Neuronal stem cell (in vitro differentiated cells): Measurements from ENCODE around the gene RASGRF1.

Experiments used
- DNase-seq: peaks from one replicate; pipeline ENCODE4 v3.0.0-alpha.2; 2013; ENCODE audit warnings: low spot score
- H2AFZ ChIP-seq: one replicate; pipeline ENCODE4 v1.6.1; 2013; ENCODE audit warnings: mild to moderate bottlenecking, low read length, inconsistent platforms
- H2AK5ac ChIP-seq: 2 replicates; pipeline ENCODE4 v1.6.1; 2013; ENCODE audit warnings: low read depth, mild to moderate bottlenecking, inconsistent platforms, low read length, moderate library complexity, mixed read lengths
- H2BK120ac ChIP-seq: 2 replicates; pipeline ENCODE4 v1.6.1; 2013; ENCODE audit warnings: low read depth, mild to moderate bottlenecking, inconsistent platforms, low read length, moderate library complexity, mixed read lengths
- H2BK12ac ChIP-seq: one replicate; pipeline ENCODE4 v1.6.1; 2013; ENCODE audit warnings: low read length, inconsistent platforms
- H2BK15ac ChIP-seq: 2 replicates; pipeline ENCODE4 v1.6.1; 2013; ENCODE audit warnings: mild to moderate bottlenecking, low read length, inconsistent platforms, mixed read lengths
- H2BK5ac ChIP-seq: one replicate; pipeline ENCODE4 v1.6.1; 2013; ENCODE audit warnings: inconsistent platforms, mild to moderate bottlenecking, low read length, moderate library complexity
- H3K14ac ChIP-seq: one replicate; pipeline ENCODE4 v1.6.1; 2013; ENCODE audit warnings: low read length, inconsistent platforms
- H3K18ac ChIP-seq: 2 replicates; pipeline ENCODE4 v1.6.1; 2013; ENCODE audit warnings: low read length, inconsistent platforms
- H3K23ac ChIP-seq: 2 replicates; pipeline ENCODE4 v1.6.1; 2013; ENCODE audit warnings: low read depth, mild to moderate bottlenecking, mixed read lengths, low read length, inconsistent platforms; ENCODE audit not compliant: poor library complexity
- H3K27ac ChIP-seq: replicated peaks from 3 replicates; pipeline ENCODE4 v1.5.1; 2013; ENCODE audit warnings: low read length, inconsistent platforms
- H3K27me3 ChIP-seq, 3 experiments: 2 replicates each; pipeline ENCODE4 v1.6.1; 2013; ENCODE audit warnings: low read length in 3 of 3, mild to moderate bottlenecking in 2 of 3, inconsistent platforms in 1 of 3, low read depth in 1 of 3, mixed read lengths in 1 of 3, moderate library complexity in 1 of 3; ENCODE audit not compliant: control insufficient read depth in 3 of 3, insufficient read depth in 3 of 3
- H3K36me3 ChIP-seq, 2 donors: replicated peaks in 1 of 2; 2 replicates each; pipeline ENCODE4 v1.6.1; 2013; ENCODE audit warnings: low read length in 2 of 2; ENCODE audit not compliant: control insufficient read depth in 2 of 2, insufficient read depth in 2 of 2
- H3K4ac ChIP-seq: 2 replicates; pipeline ENCODE4 v1.6.1; 2013; ENCODE audit warnings: inconsistent platforms, mild to moderate bottlenecking, low read length, moderate library complexity
- H3K4me1 ChIP-seq, 2 donors: 1 replicate in 1 of 2; 2 replicates in 1 of 2; pipeline ENCODE4 v1.6.1; 2013; ENCODE audit warnings: low read length in 2 of 2, low read depth in 1 of 2; ENCODE audit not compliant: control insufficient read depth in 2 of 2, insufficient read depth in 1 of 2
- H3K4me2 ChIP-seq: one replicate; pipeline ENCODE4 v1.6.1; 2013; ENCODE audit warnings: mild to moderate bottlenecking, low read length, inconsistent platforms; ENCODE audit not compliant: insufficient read depth, poor library complexity, severe bottlenecking
- H3K4me3 ChIP-seq, 2 donors: 2 replicates each; pipeline ENCODE4 v1.5.1; 2013; ENCODE audit warnings: low read length in 2 of 2, mild to moderate bottlenecking in 2 of 2, inconsistent platforms in 1 of 2, moderate library complexity in 1 of 2
- H3K79me1 ChIP-seq: one replicate; pipeline ENCODE4 v1.6.1; 2013; ENCODE audit warnings: low read depth, mild to moderate bottlenecking, inconsistent platforms, low read length, moderate library complexity
- H3K9ac ChIP-seq: one replicate; pipeline ENCODE4 v1.6.1; 2013; ENCODE audit warnings: mild to moderate bottlenecking, low read depth, low read length, inconsistent platforms; ENCODE audit not compliant: poor library complexity
- H3K9me3 ChIP-seq, 2 donors: replicated peaks in 1 of 2; 2 replicates each; pipeline versions ENCODE3 to v1.6.1; 2013; ENCODE audit warnings: low read length in 2 of 2, mild to moderate bottlenecking in 2 of 2, inconsistent platforms in 1 of 2, low read depth in 1 of 2, mixed read lengths in 1 of 2, moderate library complexity in 1 of 2; ENCODE audit not compliant: control insufficient read depth in 2 of 2, insufficient read depth in 1 of 2
- H4K8ac ChIP-seq: one replicate; pipeline ENCODE4 v1.6.1; 2013; ENCODE audit warnings: low read depth, mild to moderate bottlenecking, inconsistent platforms, low read length, moderate library complexity
- H4K91ac ChIP-seq: one replicate; pipeline ENCODE4 v1.6.1; 2013; ENCODE audit warnings: low read length, low read depth, mild to moderate bottlenecking, inconsistent platforms; ENCODE audit not compliant: poor library complexity
- WGBS, 2 donors: extraction: QIAGEN DNeasy Blood & Tissue Kit; methylation state at CpG; one replicate each; pipeline ENCODE4 v1.1.7; 2013; ENCODE audit warnings: missing lambda C conversion rate in 2 of 2, mixed read lengths in 1 of 2; ENCODE audit not compliant: insufficient read length in 2 of 2, insufficient replicate concordance in 1 of 2; ENCODE audit errors: extremely low coverage in 2 of 2; 5-methylcytosine and 5-hydroxymethylcytosine counted together

Gene RASGRF1

DNA sequence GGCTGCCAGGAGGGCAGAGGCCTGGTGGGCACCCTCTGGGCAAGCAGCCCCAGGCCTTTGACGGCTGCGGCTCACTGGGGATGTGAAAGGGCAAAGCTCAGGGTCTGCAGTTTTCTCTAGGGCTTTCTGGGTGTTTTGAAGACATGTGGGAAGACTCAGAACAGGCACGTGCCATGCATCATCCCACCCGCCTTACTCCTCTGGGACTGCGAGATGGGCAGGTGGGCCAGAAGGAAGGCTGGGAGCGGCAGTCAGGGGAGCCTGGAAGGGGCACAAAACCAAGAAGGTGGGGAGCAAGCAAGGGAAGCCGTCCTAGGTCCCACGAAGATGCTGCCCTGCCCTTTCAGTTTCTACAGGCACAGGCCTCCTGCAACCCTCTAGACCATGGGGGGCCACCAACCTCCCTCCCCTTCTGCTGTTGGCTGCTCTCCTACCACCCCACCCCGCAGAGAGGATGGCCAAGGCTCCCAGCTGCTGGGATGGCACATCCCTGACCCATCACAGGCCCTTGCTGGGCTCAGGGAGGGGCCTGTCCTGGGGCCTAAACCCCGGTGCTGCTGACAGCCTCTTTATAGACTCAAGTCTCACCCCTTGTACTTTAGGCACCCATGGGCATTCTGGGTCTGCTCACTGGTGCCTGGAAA is 73.9 kb downstream of the RASGRF1 start:
- peaks cover 0 to 6% (median 0%) of the 10 kb centered on the region in 3 experiments for H3K27me3 ChIP-seq
- H3K14ac ChIP-seq, result peak overlapping the region; percentile 66
- H2AK5ac ChIP-seq, result no peak overlapping the region
- no peak overlapping the region for H3K4me2 ChIP-seq
- no peak overlapping the region for H3K4me3 ChIP-seq
- no peak overlapping the region for H4K8ac ChIP-seq
- no peak overlapping the region for H2BK12ac ChIP-seq
- H3K4ac ChIP-seq, result no peak overlapping the region
- H3K9me3 ChIP-seq, result peaks cover 0 to 2% of the 10 kb centered on the region in 2 donors
- WGBS, 2 donors, result no CpG with 5 or more reads among the region's 10 CpGs
- peaks cover 2% of the 10 kb centered on the region for H3K79me1 ChIP-seq
- no peak overlapping the region for H2BK15ac ChIP-seq
- H2BK120ac ChIP-seq, result no peak overlapping the region
- H2BK5ac ChIP-seq, result no peak overlapping the region
- no peak overlapping the region for H4K91ac ChIP-seq
- no peak overlapping the region for H3K18ac ChIP-seq
- H3K27ac ChIP-seq, result no peak overlapping the region
- no peaks in the 10 kb centered on the region for H3K36me3 ChIP-seq
- no peak overlapping the region for H3K23ac ChIP-seq
- no peak for DNase-seq
- H3K9ac ChIP-seq, result no peak overlapping the region
- H2AFZ ChIP-seq, result no peak overlapping the region
- H3K4me1 ChIP-seq, result no peaks in the 10 kb centered on the region

GRCh38 chr15:79015416-79015815 is 75.2 kb downstream of the RASGRF1 start:
- H4K91ac ChIP-seq, result no peak overlapping the region
- H3K18ac ChIP-seq, result peak overlapping the region; percentile 63
- H3K9me3 ChIP-seq, result peaks cover 0 to 2% of the 10 kb centered on the region in 2 donors
- H3K27me3 ChIP-seq, result peaks cover 0 to 10% (median 0%) of the 10 kb centered on the region in 3 experiments
- H3K4me3 ChIP-seq, result no peak overlapping the region
- no peak overlapping the region for H4K8ac ChIP-seq
- H2BK120ac ChIP-seq, result no peak overlapping the region
- H3K36me3 ChIP-seq, result no peaks in the 10 kb centered on the region
- H2AK5ac ChIP-seq, result no peak overlapping the region
- peak overlapping the region; percentile 9 for H3K23ac ChIP-seq
- no peaks in the 10 kb centered on the region for H3K4me1 ChIP-seq
- no peak overlapping the region for H3K14ac ChIP-seq
- H3K9ac ChIP-seq, result no peak overlapping the region
- no CpG with 5 or more reads among the region's 3 CpGs for WGBS, 2 donors
- H3K4ac ChIP-seq, result no peak overlapping the region
- H3K4me2 ChIP-seq, result no peak overlapping the region
- no peak overlapping the region for H2BK15ac ChIP-seq
- no peak overlapping the region for H2AFZ ChIP-seq
- peaks cover 2% of the 10 kb centered on the region for H3K79me1 ChIP-seq
- no peak overlapping the region for H3K27ac ChIP-seq
- no peak for DNase-seq
- H2BK12ac ChIP-seq, result no peak overlapping the region
- no peak overlapping the region for H2BK5ac ChIP-seq

- H3K9me3 ChIP-seq, result peaks cover 0 to 2% of the 10 kb centered on the region in 2 donors
- H3K18ac ChIP-seq, result no peak overlapping the region
- no peak overlapping the region for H3K9ac ChIP-seq
- no peak overlapping the region for H2BK120ac ChIP-seq
- H3K27me3 ChIP-seq, result peaks cover 0 to 7% (median 0%) of the 10 kb centered on the region in 3 experiments
- H3K4ac ChIP-seq, result no peak overlapping the region
- no CpG with 5 or more reads among the region's 2 CpGs for WGBS, 2 donors
- no peak overlapping the region for H3K14ac ChIP-seq
- no peak overlapping the region for H3K23ac ChIP-seq
- no peak overlapping the region for H4K91ac ChIP-seq
- no peak for DNase-seq
- H2BK12ac ChIP-seq, result no peak overlapping the region
- no peak overlapping the region for H3K4me2 ChIP-seq
- no peak overlapping the region for H2BK15ac ChIP-seq
- no peak overlapping the region for H4K8ac ChIP-seq
- peaks cover 3% of the 10 kb centered on the region in 2 donors for H3K4me1 ChIP-seq
- no peaks in the 10 kb centered on the region for H3K36me3 ChIP-seq
- no peak overlapping the region for H3K4me3 ChIP-seq
- H3K27ac ChIP-seq, result no peak overlapping the region
- H3K79me1 ChIP-seq, result no peaks in the 10 kb centered on the region
- no peak overlapping the region for H2AFZ ChIP-seq
- no peak overlapping the region for H2BK5ac ChIP-seq
- no peak overlapping the region for H2AK5ac ChIP-seq
Measured at GRCh38 chr15:79010278-79010677, 80.3 kb downstream of the RASGRF1 start.

GRCh38 chr15:79009379-79009778 is 81.2 kb downstream of the RASGRF1 start:
- Histone ChIP-seq H2AK5ac (no peak overlapping the region), H3K4ac (no peak overlapping the region), H3K9ac (no peak overlapping the region), H4K8ac (no peak overlapping the region), H3K27ac (no peak overlapping the region), H3K27me3 (peaks cover 0 to 7% (median 0%) of the 10 kb centered on the region in 3 experiments), H2BK5ac (no peak overlapping the region), H3K4me2 (no peak overlapping the region), H3K4me1 (peaks cover 8 to 9% of the 10 kb centered on the region in 2 donors), H2BK12ac (no peak overlapping the region), H3K79me1 (no peaks in the 10 kb centered on the region), H3K36me3 (no peaks in the 10 kb centered on the region), H3K9me3 (peaks cover 0 to 2% of the 10 kb centered on the region in 2 donors), H3K23ac (no peak overlapping the region), H4K91ac (no peak overlapping the region), H3K4me3 (no peak overlapping the region), H3K18ac (no peak overlapping the region), H2AFZ (peak overlapping the region; percentile 55), H3K14ac (no peak overlapping the region), H2BK15ac (no peak overlapping the region), H2BK120ac (no peak overlapping the region)
- no peak for DNase-seq
- no CpG with 5 or more reads among the region's 4 CpGs for WGBS, 2 donors
